Gastrocnemius medialis (tissue), 4 donors: Measurements from ENCODE around the gene PSG7.

ENCODE experiments used
- CTCF ChIP-seq, 5 experiments: fragments of 450-650 bp in 3 of 5; fragments of 200-600 bp in 2 of 5; sonication (generic) in 2 of 5; IDR thresholded peaks in 4 of 5; conservative IDR thresholded peaks in 1 of 5; 1 replicate in 4 of 5; 2 replicates in 1 of 5; pipeline ENCODE4 v1.5.1; 2016 to 2019; ENCODE audit warnings: antibody characterized with exemption in 5 of 5, mild to moderate bottlenecking in 3 of 5, moderate library complexity in 3 of 5
- POLR2A ChIP-seq, 2 donors: fragments of 450-650 bp; IDR thresholded peaks; one replicate each; pipeline ENCODE4 v1.6.1; 2017; ENCODE audit warnings: antibody characterized with exemption in 2 of 2, mild to moderate bottlenecking in 2 of 2, moderate library complexity in 2 of 2

DNA sequence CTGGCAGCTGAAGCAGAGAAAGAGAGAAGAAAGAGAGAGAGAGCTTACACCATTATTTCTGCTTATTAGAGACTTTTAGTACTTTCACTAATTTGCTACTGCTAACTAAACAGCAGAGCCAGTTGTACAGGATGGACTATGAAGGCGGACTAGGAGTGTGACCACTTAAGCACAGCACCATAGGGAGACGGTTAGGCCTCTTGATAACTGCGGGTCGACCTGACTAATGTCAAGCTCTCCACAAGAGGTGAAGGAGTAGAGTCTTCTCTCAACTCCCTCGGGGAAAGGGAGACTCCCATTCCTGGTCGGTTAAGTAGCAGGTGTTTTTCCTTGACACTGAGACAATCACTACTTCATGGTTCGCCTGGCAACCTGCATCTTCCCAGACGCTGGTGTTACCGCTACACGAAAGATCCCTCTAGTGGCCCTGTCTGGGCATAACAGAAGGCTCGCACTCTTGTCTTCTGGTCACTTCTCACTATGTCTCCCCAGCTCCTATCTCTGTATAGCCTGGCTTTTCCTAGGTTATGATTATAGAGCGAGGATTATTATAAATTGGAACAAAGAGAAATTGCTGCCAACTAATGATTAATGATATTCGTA lies 5.3 kb upstream of the PSG7 start:
- TF ChIP-seq CTCF (IDR thresholded peaks at IDR 0.05 in 4 of 5, conservative IDR thresholded peaks at IDR 0.05 in 1 of 5) (no peak), POLR2A (IDR thresholded peaks at IDR 0.05) (no peak)
